HEK293 (cell line): ENCODE measurements around the gene VASH2.

Experiments used
- ZNF660 ChIP-seq: fragments of 450-650 bp; IDR thresholded peaks from 2 replicates; pipeline ENCODE4 v1.5.1; 2018; ENCODE audit warnings: missing biosample characterization, mild to moderate bottlenecking, missing genetic modification characterization
- ZNF777 ChIP-seq: fragments of 450-650 bp; formaldehyde crosslinking; IDR thresholded peaks from 2 replicates; pipeline ENCODE4 v1.5.1; 2017; ENCODE audit warnings: missing biosample characterization, missing genetic modification characterization, borderline replicate concordance

- TF ChIP-seq ZNF777 (tag by site-specific recombination) (no peak), ZNF660 (no peak)
These were observed 26.2 kb downstream of the VASH2 start for GRCh38 chr1:212976586-212976985.
